OCI-LY3 (cell line): ENCODE results near the gene SI.

Experiments used
- EZH2phosphoT487 ChIP-seq: fragments of 200-600 bp; shearing (Covaris generic); IDR thresholded peaks from 2 replicates; pipeline ENCODE4 v1.6.1; 2018; ENCODE audit warnings: antibody characterized with exemption, mixed run types, low read depth
- TF ChIP-seq, protein P1 (sequence below): fragments of 200-600, 300-600 bp; sonication (generic); IDR thresholded peaks from 2 replicates; pipeline ENCODE4 v1.5.1; 2014; ENCODE audit warnings: antibody characterized with exemption, low read length, low read depth

DNA sequence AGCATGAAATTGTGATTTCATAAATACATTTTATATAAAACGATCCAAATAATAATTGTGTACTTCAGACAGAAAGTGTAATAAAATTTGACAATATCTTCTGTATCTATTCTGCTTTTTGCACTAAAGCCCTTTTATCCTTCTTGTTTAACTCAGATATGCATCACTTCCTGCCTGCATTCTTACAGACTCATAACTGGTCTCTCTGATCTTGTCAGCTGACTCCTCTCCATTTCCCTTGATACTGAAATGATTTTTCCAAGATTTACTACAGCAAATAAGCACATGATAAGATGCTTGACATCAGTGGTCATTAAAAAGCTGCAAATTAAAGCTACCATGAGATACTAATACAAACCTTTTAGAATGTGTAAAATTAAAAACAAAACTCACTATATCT, 25.3 kb upstream of the SI start:
- TF ChIP-seq, protein P1, sequence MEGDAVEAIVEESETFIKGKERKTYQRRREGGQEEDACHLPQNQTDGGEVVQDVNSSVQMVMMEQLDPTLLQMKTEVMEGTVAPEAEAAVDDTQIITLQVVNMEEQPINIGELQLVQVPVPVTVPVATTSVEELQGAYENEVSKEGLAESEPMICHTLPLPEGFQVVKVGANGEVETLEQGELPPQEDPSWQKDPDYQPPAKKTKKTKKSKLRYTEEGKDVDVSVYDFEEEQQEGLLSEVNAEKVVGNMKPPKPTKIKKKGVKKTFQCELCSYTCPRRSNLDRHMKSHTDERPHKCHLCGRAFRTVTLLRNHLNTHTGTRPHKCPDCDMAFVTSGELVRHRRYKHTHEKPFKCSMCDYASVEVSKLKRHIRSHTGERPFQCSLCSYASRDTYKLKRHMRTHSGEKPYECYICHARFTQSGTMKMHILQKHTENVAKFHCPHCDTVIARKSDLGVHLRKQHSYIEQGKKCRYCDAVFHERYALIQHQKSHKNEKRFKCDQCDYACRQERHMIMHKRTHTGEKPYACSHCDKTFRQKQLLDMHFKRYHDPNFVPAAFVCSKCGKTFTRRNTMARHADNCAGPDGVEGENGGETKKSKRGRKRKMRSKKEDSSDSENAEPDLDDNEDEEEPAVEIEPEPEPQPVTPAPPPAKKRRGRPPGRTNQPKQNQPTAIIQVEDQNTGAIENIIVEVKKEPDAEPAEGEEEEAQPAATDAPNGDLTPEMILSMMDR, result no peak
- TF ChIP-seq EZH2phosphoT487, result no peak
